ENCODE results near the gene TANGO2.

TANGO2 gene

GRCh38 chr22:20020533-20021195 lies at the start of gene TANGO2:
TSS of gene TANGO2 (plus strand) at chr22:20021110. CDS start at chr22:20036799, 15,689 bp downstream.
- peak; percentile 94 for DNase-seq (ENCODE audit: low spot score)

GRCh38 chr22:19971276-19972124 lies 49.4 kb upstream of the TANGO2 start:
- DNase-seq (ENCODE audit: low spot score) = no peak

GRCh38 chr22:19972251-19972650 lies 48.7 kb upstream of the TANGO2 start:
- no peak for DNase-seq (ENCODE audit: low spot score)

GRCh38 chr22:19972652-19973550 lies 48.0 kb upstream of the TANGO2 start:
- no peak for DNase-seq (ENCODE audit: low spot score)

GRCh38 chr22:19973551-19974267 lies 47.2 kb upstream of the TANGO2 start:
- DNase-seq (ENCODE audit: low spot score) = no peak

GRCh38 chr22:19974268-19974861 lies 46.5 kb upstream of the TANGO2 start:
- no peak for DNase-seq (ENCODE audit: low spot score)

- no peak for DNase-seq (ENCODE audit: low spot score)
Measured at GRCh38 chr22:19974935-19975706, 45.8 kb upstream of the TANGO2 start.

- no peak for DNase-seq (ENCODE audit: low spot score)
Measured at GRCh38 chr22:19975707-19976035, 45.2 kb upstream of the TANGO2 start.

GRCh38 chr22:19976671-19977070 lies 44.2 kb upstream of the TANGO2 start:
- no peak for DNase-seq (ENCODE audit: low spot score)

- no peak for DNase-seq (ENCODE audit: low spot score)
Measured at GRCh38 chr22:19977296-19978243, 43.3 kb upstream of the TANGO2 start.

GRCh38 chr22:19978748-19979147 lies 42.2 kb upstream of the TANGO2 start:
- DNase-seq (ENCODE audit: low spot score) = no peak

GRCh38 chr22:19979712-19980493 lies 41.0 kb upstream of the TANGO2 start:
- no peak for DNase-seq (ENCODE audit: low spot score)

GRCh38 chr22:19980766-19981165 lies 40.1 kb upstream of the TANGO2 start:
- no peak for DNase-seq (ENCODE audit: low spot score)

GRCh38 chr22:19981171-19981960 lies 39.5 kb upstream of the TANGO2 start:
- no peak for DNase-seq (ENCODE audit: low spot score)

- DNase-seq (ENCODE audit: low spot score) = no peak
Measured at GRCh38 chr22:19981961-19982920, 38.7 kb upstream of the TANGO2 start.

- DNase-seq (ENCODE audit: low spot score) = no peak
Measured at GRCh38 chr22:19982991-19983578, 37.8 kb upstream of the TANGO2 start.
